H1 (cell line): ENCODE measurements around the gene MCM6. TPM values are rescaled to one million over a fixed set of nuclear protein-coding genes. Genes with fewer than 3 reads are reported as not detected.

ENCODE experiments used
- CREB1 ChIP-seq: IDR thresholded peaks from 2 replicates; pipeline ENCODE4 v1.6.1; 2012; ENCODE audit warnings: inconsistent platforms
- KDM1A ChIP-seq: fragments of 200-600, 300-600 bp; sonication (generic); IDR thresholded peaks from 2 replicates; pipeline ENCODE4 v1.7.1; 2016; ENCODE audit warnings: mild to moderate bottlenecking, low read length, borderline replicate concordance
- KDM5A ChIP-seq: fragments of 200-600 bp; IDR thresholded peaks from 2 replicates; pipeline ENCODE4 v1.7.1; 2012; ENCODE audit warnings: mild to moderate bottlenecking, low read length, inconsistent platforms, mixed read lengths
- polyA plus RNA-seq, 7 experiments: library from polyadenylated mRNA; depleted of rRNA in 3 of 7; stranded (reverse) in 5 of 7; unstranded in 2 of 7; fragments of >200 nt in 5 of 7; fragments of 200-250 nt in 2 of 7; gene quantifications; 1 replicate in 5 of 7; 2 replicates in 1 of 7; 4 replicates in 1 of 7; pipeline versions ENCODE4 v1.2.1 to v1.2.3, GENCODE V29; 2011 to 2013; ENCODE audit warnings: missing spikeins in 2 of 7, mixed read lengths in 2 of 7
- total RNA-seq: library from RNA; stranded (reverse); fragmentation: NEBNext Ultra II Directional; extraction: Animal tissue kit (Norgen Biotek cat#: 25700); gene quantifications from 2 replicates; pipeline ENCODE4 v1.2.1, GENCODE V29; 2021

The MCM6 gene
- total and polyA plus RNA-seq, 2 of the 8 experiments (the other 6 are each of a cell fraction or from before 2014, with no cell fraction given) = 60.2 to 134 TPM

- TF ChIP-seq KDM1A = no peak
- TF ChIP-seq CREB1 = no peak
- TF ChIP-seq KDM5A = no peak
Observed at GRCh38 chr2:135925571-135925970, 49.3 kb upstream of the MCM6 start (continued).
